Measurements from ENCODE around the gene MEI1.
"Not testable (repeated sequence)": the region's sequence is repeated elsewhere in the genome, so short reads cannot be mapped to it uniquely, and the experiment has no call there.

MEI1 gene

GRCh38 chr22:41664951-41665350, 34.4 kb upstream of the MEI1 start:
- TF ChIP-seq ZNF274 (IDR thresholded peaks at IDR 0.05; ENCODE audit: low read depth, low read length) = no peak
- H3K4me3 ChIP-seq (ENCODE audit: low read length) = no peak overlapping the region

- no peak for TF ChIP-seq ZNF274 (IDR thresholded peaks at IDR 0.05; ENCODE audit: low read depth, low read length)
Measured at GRCh38 chr22:41668971-41669911, 30.1 kb upstream of the MEI1 start.

GRCh38 chr22:41672096-41672495, 27.2 kb upstream of the MEI1 start:
- not testable (repeated sequence) for H3K4me3 ChIP-seq (ENCODE audit: low read length)

More at GRCh38 chr22:41668971-41669911, 30.1 kb upstream of the MEI1 start:
- no peak overlapping the region for H3K4me3 ChIP-seq (ENCODE audit: low read length)

- TF ChIP-seq ZNF274 (IDR thresholded peaks at IDR 0.05; ENCODE audit: low read depth, low read length) = no peak
Measured at GRCh38 chr22:41672780-41673509, 26.4 kb upstream of the MEI1 start.

GRCh38 chr22:41674846-41675340, 24.4 kb upstream of the MEI1 start:
- H3K4me3 ChIP-seq (ENCODE audit: low read length) = no peak overlapping the region
- no peak for TF ChIP-seq ZNF274 (IDR thresholded peaks at IDR 0.05; ENCODE audit: low read depth, low read length)

More at GRCh38 chr22:41672780-41673509, 26.4 kb upstream of the MEI1 start:
- H3K4me3 ChIP-seq (ENCODE audit: low read length) = no peak overlapping the region

- no peak overlapping the region for H3K4me3 ChIP-seq (ENCODE audit: low read length)
- TF ChIP-seq ZNF274 (IDR thresholded peaks at IDR 0.05; ENCODE audit: low read depth, low read length) = no peak
Measured at GRCh38 chr22:41676134-41676533, 23.2 kb upstream of the MEI1 start.

GRCh38 chr22:41681616-41682015, 17.7 kb upstream of the MEI1 start:
- H3K4me3 ChIP-seq (ENCODE audit: low read length) = peak overlapping the region; percentile 86
- no peak for TF ChIP-seq ZNF274 (IDR thresholded peaks at IDR 0.05; ENCODE audit: low read depth, low read length)

- peak overlapping the region; percentile 86 for H3K4me3 ChIP-seq (ENCODE audit: low read length)
- no peak for TF ChIP-seq ZNF274 (IDR thresholded peaks at IDR 0.05; ENCODE audit: low read depth, low read length)
Measured at GRCh38 chr22:41682033-41682807, 17.1 kb upstream of the MEI1 start.

- peak overlapping the region; percentile 86; the same call in 1 of the 2 replicates for H3K4me3 ChIP-seq (ENCODE audit: low read length)
- TF ChIP-seq ZNF274 (IDR thresholded peaks at IDR 0.05; ENCODE audit: low read depth, low read length) = no peak
Measured at GRCh38 chr22:41683052-41683451, 16.3 kb upstream of the MEI1 start.

- TF ChIP-seq ZNF274 (IDR thresholded peaks at IDR 0.05; ENCODE audit: low read depth, low read length) = no peak
- H3K4me3 ChIP-seq (ENCODE audit: low read length) = no peak overlapping the region
Measured at GRCh38 chr22:41683616-41684015, 15.7 kb upstream of the MEI1 start.

GRCh38 chr22:41684194-41684593, 15.1 kb upstream of the MEI1 start:
- H3K4me3 ChIP-seq (ENCODE audit: low read length) = no peak overlapping the region
- no peak for TF ChIP-seq ZNF274 (IDR thresholded peaks at IDR 0.05; ENCODE audit: low read depth, low read length)

- peak overlapping the region; percentile 89 for H3K4me3 ChIP-seq (ENCODE audit: low read length)
Measured at GRCh38 chr22:41686890-41687289, 12.4 kb upstream of the MEI1 start.

- TF ChIP-seq ZNF274 (IDR thresholded peaks at IDR 0.05; ENCODE audit: low read depth, low read length) = no peak
- H3K4me3 ChIP-seq (ENCODE audit: low read length) = peak overlapping the region; percentile 89
Measured at GRCh38 chr22:41687901-41688364, 11.4 kb upstream of the MEI1 start.

Measured in GM08714 (cell line).